Hematopoietic multipotent progenitor cell treated with erythropoietin and hydrocortisone succinate and interleukin-3 and kit ligand, for 6 days (in vitro differentiated cells): ENCODE results near the gene IGSF9B.
"Not testable (repeated sequence)": the region's sequence is repeated elsewhere in the genome, so short reads cannot be mapped to it uniquely, and the experiment has no call there.

Experiments used
- DNase-seq: peaks from one replicate; pipeline ENCODE4 v3.0.0-alpha.2; 2015

The IGSF9B gene, protein sequence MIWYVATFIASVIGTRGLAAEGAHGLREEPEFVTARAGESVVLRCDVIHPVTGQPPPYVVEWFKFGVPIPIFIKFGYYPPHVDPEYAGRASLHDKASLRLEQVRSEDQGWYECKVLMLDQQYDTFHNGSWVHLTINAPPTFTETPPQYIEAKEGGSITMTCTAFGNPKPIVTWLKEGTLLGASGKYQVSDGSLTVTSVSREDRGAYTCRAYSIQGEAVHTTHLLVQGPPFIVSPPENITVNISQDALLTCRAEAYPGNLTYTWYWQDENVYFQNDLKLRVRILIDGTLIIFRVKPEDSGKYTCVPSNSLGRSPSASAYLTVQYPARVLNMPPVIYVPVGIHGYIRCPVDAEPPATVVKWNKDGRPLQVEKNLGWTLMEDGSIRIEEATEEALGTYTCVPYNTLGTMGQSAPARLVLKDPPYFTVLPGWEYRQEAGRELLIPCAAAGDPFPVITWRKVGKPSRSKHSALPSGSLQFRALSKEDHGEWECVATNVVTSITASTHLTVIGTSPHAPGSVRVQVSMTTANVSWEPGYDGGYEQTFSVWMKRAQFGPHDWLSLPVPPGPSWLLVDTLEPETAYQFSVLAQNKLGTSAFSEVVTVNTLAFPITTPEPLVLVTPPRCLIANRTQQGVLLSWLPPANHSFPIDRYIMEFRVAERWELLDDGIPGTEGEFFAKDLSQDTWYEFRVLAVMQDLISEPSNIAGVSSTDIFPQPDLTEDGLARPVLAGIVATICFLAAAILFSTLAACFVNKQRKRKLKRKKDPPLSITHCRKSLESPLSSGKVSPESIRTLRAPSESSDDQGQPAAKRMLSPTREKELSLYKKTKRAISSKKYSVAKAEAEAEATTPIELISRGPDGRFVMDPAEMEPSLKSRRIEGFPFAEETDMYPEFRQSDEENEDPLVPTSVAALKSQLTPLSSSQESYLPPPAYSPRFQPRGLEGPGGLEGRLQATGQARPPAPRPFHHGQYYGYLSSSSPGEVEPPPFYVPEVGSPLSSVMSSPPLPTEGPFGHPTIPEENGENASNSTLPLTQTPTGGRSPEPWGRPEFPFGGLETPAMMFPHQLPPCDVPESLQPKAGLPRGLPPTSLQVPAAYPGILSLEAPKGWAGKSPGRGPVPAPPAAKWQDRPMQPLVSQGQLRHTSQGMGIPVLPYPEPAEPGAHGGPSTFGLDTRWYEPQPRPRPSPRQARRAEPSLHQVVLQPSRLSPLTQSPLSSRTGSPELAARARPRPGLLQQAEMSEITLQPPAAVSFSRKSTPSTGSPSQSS (N-terminal part only)

DNA sequence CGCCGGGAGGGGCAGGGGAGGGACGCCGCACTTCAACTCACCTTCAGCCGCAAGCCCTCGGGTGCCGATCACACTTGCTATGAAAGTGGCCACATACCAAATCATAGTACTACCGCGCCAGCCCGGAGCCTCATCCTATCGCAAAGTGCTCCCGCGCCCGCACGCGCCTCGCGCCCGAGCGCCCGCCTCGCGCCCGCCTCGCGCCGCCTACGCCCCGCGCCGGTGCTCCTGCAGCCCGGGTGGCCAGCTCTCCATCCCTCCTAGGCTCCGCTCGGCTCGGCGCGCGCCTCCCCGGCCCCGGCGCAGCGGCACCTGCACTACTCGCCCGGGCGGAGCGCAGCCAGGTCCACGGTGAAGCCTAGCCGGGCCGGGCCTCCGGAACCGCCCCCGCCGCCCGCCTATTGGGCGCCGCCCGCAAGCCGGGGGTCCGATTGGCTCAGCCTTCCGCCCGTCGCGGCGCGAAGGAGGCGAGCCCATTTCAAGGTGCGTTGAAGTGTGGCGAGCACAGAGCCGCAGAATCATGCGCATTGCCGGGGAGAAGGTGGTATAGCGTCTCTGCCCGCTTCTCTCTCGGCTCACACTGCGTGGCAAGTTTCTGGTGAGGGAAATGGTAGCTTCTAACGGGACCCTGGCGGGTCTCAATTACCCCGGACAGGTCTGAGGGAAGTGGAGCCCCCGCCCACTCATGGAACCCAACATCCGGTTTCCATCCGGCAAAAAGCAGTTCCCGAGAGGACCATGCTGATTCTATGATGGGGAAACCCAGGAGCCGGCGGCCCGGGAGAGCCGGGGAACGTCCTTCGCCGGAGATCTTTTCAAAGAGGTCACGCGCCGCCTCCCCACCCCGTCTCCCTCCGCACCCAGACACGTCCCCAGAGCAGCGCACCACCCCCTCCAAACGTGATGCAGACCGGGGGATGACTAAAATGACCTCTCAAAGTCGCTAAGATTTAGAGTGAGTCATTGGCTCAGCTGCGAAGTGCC is at the start of gene IGSF9B:
Gene IGSF9B (minus strand): TSS at position 319 of the 984 bp plus-strand sequence. CDS start 214 bp downstream, at position 105.
- peak; percentile 79 for DNase-seq

GRCh38 chr11:134004496-134005172 is 47.9 kb upstream of the IGSF9B start:
- no peak for DNase-seq

DNA sequence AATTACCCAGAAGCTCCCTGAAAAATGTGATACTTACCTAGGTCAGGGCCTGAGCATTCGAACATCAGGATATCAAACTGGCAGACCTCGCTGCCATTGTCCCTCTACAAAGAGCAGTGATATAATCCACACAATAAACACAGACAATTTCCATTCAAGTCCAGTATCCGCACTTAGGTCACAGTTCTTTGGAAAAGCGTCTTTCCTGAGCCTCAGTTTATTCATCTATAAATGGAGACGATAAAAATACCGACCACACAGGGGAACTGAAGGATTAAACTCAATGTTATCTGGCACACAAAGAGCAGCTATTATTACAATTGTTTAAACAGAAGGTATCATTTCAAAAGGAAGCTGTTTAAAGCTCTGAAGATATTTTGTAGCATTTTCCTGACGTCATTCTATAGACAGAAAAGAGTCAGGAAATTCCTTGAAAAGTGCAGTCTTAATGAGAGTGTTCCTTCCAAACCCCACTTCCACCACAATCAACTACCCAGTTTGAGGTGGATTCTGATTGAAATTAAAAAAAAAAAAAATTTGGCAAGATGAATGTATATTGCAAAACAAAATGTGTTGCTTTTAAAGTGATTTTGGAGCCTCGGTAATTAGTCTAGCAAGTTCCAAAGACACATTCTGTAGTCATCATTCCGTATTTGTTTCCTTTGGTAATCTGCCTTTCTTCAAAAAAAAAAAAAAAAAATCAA is 47.2 kb upstream of the IGSF9B start:
- no peak for DNase-seq

DNA sequence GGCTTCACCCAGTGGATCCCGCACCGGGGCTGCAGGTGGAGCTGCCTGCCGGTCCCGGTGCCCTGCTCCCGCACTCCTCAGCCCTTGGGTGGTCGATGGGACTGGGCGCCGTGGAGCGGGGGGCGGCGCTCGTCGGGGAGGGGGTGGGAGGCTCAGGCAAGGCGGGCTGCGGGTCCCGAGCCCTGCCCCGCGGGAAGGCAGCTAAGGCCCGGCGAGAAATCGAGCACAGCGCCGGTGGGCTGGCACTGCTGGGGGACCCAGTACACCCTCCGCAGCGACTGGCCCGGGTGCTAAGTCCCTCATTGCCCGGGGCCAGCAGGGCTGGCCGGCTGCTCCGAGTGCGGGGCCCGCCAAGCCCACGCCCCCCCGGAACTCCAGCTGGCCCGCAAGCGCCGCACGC is 46.1 kb upstream of the IGSF9B start:
- not testable (repeated sequence) for DNase-seq

DNA sequence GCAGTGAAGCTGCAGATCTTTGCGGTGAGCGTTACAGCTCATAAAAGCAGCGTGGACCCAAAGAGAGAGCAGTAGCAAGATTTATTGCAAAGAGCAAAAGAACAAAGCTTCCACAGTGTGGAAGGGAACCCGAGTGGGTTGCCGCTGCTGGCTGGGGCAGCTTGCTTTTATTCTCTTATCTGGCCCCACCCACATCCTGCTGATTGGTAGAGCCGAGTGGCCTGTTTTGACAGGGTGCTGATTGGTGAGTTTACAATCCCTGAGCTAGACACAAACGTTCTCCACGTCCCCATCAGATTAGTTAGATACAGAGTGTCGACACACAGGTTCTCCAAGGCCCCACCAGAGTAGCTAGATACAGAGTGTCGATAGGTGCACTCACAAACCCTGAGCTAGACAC is 45.6 kb upstream of the IGSF9B start:
- DNase-seq, result not testable (repeated sequence)

- DNase-seq, result no peak
Measured at GRCh38 chr11:134001596-134001995, 44.8 kb upstream of the IGSF9B start.

DNA sequence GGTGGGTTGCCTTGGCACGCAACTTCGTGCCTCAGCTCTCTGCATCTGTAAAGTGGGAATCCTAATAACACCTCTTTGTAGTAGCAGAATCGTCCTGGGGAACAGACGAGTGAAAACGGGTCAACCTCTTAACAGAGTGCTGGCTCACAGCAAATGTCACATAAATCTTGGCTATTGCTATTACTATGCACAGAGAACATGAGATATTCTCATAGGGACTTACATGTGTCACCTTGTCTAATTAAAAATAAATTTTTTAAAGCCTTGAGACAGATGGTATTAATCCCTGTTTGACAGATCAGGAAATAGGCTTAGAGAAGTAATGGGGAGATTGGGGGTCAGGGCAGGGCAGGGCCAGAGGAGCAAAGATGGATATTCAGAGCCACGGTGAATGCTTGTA is 44.3 kb upstream of the IGSF9B start:
- no peak for DNase-seq

- no peak for DNase-seq
Measured at GRCh38 chr11:133999355-133999754, 42.6 kb upstream of the IGSF9B start.

- DNase-seq, result no peak
Measured at GRCh38 chr11:133997554-133997953, 40.8 kb upstream of the IGSF9B start.

GRCh38 chr11:133996671-133997070 is 39.9 kb upstream of the IGSF9B start:
- DNase-seq, result no peak

DNA sequence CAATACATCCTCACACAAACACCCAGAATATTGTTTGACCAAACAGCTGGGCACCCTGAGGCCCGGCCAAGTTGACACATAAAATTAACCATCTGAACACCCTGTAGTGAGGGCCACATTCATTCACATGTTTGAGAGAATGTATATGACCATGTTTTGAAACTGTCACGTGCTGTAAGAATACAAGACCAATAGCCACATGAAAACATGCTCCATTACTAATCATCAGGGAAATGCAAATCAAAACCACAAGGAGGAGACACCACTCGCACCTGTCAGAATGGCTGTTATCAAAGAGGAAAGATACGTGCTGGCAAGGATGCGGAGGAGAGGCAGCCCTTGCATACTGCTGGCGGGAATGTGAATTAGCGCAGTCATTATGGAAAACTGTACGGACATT is 38.3 kb upstream of the IGSF9B start:
- no peak for DNase-seq

DNA sequence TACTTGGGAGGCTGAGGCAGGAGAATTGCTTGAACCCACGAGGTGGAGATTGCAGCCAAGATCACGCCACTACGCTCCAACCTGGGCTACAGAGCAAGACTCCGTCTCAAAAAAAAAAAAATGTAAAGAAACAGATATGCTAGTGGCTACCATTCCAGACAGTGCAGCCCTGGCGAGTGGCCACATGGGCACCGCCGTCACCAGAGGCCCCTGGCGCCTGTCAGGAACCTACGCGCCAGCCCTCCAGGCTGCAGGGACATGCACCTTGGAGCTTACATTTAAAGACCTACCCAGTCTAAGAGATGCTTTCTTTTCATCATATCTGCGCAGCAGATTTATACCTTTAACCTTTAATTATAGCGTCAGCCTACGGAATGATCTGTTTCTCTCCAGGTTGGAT is 37.2 kb upstream of the IGSF9B start:
- no peak for DNase-seq

- DNase-seq, result no peak
Measured at GRCh38 chr11:133993107-133993506, 36.3 kb upstream of the IGSF9B start.

DNA sequence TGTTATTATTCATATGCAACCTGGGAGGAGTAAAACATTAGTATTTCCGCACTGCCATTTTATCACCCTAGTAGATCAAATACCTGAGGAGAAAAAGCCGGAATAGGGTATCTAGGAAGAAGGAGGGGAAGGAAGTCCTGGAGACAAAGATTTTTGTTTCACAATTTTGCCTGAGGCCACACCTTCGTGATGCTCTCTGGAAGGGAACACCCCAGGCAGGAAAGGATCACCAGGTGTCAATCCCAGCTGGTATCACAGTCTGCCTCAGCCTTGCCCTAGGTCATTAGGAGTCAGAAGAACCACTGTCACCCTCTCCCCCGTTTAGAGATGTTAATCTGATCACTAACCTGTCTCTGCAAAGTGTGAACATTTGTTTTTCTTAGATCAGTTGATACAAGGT is 35.4 kb upstream of the IGSF9B start:
- no peak for DNase-seq

DNA sequence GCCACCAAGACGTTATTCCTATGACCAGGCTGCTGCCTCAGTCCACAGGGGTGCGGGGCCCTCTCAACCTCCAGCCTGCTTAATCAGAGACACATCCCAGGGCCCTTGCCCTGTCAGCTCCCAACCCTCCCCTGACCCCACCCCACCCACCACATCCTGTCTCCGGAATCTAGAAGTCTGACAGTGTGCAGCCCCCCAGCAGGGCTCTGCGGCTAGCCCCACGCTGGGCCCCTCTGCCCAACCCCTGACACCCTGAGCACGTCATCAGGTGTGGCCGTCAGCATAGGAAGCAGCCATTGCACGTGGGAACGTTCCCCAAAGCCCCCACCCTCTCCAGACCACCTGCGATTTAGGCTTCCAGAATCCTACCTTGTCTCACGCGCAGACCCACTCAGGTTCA is 34.3 kb upstream of the IGSF9B start:
- no peak for DNase-seq

- no peak for DNase-seq
Measured at GRCh38 chr11:133990501-133990900, 33.7 kb upstream of the IGSF9B start.

DNA sequence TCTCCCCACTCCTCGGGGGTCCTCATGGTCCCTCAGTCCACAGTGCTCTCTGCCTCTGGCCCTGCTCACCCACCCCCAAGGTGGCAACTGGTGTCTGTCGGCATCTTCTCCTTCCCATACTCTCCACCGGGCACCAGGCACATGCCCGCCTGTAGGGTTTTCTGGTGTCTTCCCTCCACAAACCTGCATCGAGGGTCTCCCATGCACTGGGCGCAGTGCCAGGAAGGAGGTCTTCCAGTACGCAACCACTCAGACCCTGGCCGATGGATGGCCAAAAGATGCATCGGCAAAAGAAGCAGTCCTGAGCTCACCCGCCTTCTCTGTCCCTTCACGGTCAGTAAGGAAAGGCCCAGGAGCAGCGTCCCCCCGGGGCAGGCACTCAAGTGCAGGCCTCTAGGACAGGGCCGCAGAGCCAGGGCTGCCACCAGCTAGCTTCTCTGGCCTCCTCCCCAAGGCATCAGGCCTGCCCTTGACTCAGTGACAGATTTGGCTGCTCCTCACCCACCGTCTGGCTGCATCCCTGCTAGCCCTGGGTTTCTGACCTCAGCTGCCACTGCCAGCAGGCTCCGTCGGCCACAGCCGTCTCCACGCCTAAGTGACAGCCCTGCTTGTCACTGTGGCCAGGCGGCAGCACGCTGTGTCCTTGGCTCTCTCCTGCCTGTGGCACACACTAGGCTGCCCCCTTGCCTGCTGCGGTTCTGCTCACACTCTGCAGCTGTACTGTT is 32.1 kb upstream of the IGSF9B start:
- no peak for DNase-seq

GRCh38 chr11:133987171-133987570 is 30.4 kb upstream of the IGSF9B start:
- DNase-seq, result no peak

DNA sequence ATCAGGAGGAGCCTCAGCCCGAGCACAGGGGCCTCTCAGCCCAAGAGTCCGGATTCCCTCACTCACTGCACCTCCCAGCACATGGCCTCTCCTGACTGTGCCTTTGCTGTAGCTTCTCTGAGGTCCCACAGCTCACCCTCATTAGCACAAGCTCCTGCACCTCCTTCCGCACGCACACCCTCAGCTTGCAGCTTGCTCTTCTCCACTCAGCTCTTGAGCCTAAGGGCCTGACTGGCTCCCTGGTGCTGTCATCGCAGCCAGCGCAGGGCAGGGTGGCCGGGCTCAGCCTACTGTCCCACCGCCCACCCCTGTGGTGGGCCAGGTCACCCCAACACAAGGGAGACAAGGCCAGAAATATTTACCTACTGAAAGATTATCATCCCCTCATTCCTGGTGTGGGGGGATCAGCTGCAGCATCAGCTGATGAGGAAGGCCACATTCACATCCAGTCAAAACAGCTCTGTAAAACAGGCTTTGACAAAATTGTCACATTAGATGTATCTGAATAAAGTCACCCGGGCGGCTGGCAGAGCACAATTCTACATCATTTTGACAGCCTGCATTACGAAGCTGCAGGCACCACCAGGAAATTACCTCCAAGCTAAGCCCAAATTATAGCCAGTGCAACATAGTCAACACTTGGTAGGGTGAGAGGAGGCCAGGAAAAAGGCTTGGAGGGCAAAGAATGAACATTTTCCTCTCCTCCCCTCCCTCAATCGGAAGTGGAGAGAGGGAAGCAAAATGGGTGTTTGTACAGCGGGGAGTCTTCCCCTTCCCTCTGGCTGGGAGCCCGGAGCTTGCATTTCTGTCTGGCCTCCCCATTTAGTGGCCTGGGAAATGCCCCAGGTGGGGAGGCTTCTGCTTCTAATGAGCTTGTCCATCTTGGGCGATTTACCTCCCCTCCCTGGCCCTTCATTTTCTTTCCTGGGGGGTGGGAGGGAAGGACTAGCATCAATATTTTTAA is 29.5 kb upstream of the IGSF9B start:
- no peak for DNase-seq
